ENCODE results near the gene RFTN1. TPM values are rescaled to one million over a fixed set of nuclear protein-coding genes. Genes with fewer than 3 reads are reported as not detected.
A peak's percentile ranks its signal among the peaks of the same experiment; 100 is the strongest.

RFTN1 gene
- total and polyA plus RNA-seq, 10 of the 15 experiments (the other 5 are each of a cell fraction or from before 2014, with no cell fraction given), result 20.6 to 213 (median 147) TPM

DNA sequence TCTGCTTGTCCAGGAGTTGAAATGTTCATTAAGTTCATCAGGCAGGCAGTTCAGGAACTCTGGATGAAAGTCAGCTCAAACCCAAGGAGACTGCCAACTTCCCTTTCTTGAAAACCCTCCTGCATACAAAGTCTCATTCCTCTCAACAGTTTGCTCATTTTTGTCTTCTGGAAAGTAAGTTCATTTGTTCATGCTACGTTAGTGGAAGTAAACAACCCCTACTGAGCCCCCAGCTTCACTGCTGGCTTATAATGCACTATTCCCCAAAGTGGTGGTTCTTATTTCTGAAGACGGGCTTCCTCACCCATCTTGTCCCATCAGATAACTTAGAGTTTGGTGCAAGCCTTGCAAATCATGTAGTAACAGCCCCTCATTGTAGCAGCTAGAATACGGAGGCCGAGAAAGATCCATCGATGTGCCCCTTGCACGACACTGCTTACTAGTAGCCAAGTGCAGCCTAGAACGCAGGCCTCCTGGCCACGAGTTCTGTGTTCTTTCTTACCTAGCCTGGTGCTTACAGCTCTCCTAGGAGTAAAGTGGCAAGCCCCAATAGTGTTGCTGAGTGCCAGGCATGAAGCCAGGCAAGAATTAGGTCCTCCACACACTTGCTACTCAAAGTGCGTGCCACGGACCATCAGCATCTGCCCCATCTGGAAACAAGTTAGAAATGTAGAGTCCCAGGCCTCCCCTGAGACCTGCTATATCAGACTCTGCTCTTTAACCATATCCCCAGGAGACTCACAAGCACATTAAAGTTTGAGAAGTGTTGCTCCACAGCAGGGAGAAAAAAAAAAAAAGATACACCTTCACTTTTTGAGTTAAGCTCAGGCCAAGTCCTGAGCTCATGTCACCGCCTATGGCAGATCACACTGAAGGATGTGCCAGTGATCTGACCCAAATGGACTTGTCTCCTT, 82.5 kb downstream of the RFTN1 start (continued):
- TF ChIP-seq IRF5 (IDR thresholded peaks at IDR 0.05; ENCODE audit: borderline replicate concordance), result no peak
- no peak for TF ChIP-seq PKNOX1 (IDR thresholded peaks at IDR 0.05)
- TF ChIP-seq ZNF24 (IDR thresholded peaks at IDR 0.05), result peak; percentile 69
- no peak for TF ChIP-seq EGR1 (IDR thresholded peaks at IDR 0.05; ENCODE audit: borderline replicate concordance in 1 of 2, low read depth in 2 of 2, low read length in 2 of 2)
- no peak for TF ChIP-seq RAD21 (IDR thresholded peaks at IDR 0.05; ENCODE audit: insufficient read depth, low read depth, low read length)
- TF ChIP-seq, protein P1, sequence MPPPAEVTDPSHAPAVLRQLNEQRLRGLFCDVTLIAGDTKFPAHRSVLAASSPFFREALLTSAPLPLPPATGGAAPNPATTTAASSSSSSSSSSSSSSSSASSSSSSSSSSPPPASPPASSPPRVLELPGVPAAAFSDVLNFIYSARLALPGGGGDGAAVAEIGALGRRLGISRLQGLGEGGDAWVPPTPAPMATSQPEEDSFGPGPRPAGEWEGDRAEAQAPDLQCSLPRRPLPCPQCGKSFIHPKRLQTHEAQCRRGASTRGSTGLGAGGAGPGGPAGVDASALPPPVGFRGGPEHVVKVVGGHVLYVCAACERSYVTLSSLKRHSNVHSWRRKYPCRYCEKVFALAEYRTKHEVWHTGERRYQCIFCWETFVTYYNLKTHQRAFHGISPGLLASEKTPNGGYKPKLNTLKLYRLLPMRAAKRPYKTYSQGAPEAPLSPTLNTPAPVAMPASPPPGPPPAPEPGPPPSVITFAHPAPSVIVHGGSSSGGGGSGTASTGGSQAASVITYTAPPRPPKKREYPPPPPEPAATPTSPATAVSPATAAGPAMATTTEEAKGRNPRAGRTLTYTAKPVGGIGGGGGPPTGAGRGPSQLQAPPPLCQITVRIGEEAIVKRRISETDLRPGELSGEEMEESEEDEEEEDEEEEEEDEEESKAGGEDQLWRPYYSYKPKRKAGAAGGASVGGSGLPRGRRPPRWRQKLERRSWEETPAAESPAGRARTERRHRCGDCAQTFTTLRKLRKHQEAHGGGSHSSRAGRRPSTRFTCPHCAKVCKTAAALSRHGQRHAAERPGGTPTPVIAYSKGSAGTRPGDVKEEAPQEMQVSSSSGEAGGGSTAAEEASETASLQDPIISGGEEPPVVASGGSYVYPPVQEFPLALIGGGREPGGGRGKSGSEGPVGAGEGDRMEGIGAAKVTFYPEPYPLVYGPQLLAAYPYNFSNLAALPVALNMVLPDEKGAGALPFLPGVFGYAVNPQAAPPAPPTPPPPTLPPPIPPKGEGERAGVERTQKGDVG (CRISPR knock-in tag; IDR thresholded peaks at IDR 0.05), result no peak
- no peak for TF ChIP-seq TCF3 (IDR thresholded peaks at IDR 0.05; ENCODE audit: borderline replicate concordance, insufficient read depth, low read depth, low read length)
- peak; percentile 99 for TF ChIP-seq MEF2B (IDR thresholded peaks at IDR 0.05; ENCODE audit: partially characterized antibody, poor library complexity, severe bottlenecking)
- no peak for TF ChIP-seq CHD1 (IDR thresholded peaks at IDR 0.05; ENCODE audit: low read depth, low read length)
- no peak for TF ChIP-seq BCL3 (IDR thresholded peaks at IDR 0.05; ENCODE audit: borderline replicate concordance, insufficient read depth, low read depth, low read length, poor library complexity, severe bottlenecking)
- no peak for TF ChIP-seq NRF1 (conservative IDR thresholded peaks at IDR 0.05; ENCODE audit: low read depth, low read length)
- TF ChIP-seq RCOR1 (conservative IDR thresholded peaks at IDR 0.05; ENCODE audit: low read depth, low read length), result no peak
- TF ChIP-seq IKZF1 (conservative IDR thresholded peaks at IDR 0.05), result peak; percentile 35
- TF ChIP-seq ZNF217 (IDR thresholded peaks at IDR 0.05), result no peak
- no peak for TF ChIP-seq SREBF1 (IDR thresholded peaks at IDR 0.05; ENCODE audit: low read length)
- no peak for TF ChIP-seq TCF7 (IDR thresholded peaks at IDR 0.05; ENCODE audit: borderline replicate concordance)
- TF ChIP-seq ATF7 (IDR thresholded peaks at IDR 0.05; ENCODE audit: low read depth), result peak; percentile 60; the same call in 1 of the 2 replicates
- TF ChIP-seq YBX1 (IDR thresholded peaks at IDR 0.05), result 0 out of 2 replicates have a peak, but pooled peaks have one; percentile 60
- TF ChIP-seq IKZF2 (IDR thresholded peaks at IDR 0.05), result peak; percentile 5 to 38; a peak in 2 of 4 replicates
- TF ChIP-seq ESRRA (IDR thresholded peaks at IDR 0.05; ENCODE audit: low read length), result no peak
- no peak for TF ChIP-seq RFX5 (IDR thresholded peaks at IDR 0.05; ENCODE audit: low read depth, low read length)
